Activated naive CD8-positive, alpha-beta T cell treated with anti-CD3 and anti-CD28 coated beads, Interleukin-2, amount 50 U/mL, for 24 hours (primary cell): ENCODE data around the gene MRPL16.
"Not testable (repeated sequence)": the region's sequence is repeated elsewhere in the genome, so short reads cannot be mapped to it uniquely, and the experiment has no call there.

Experiments
- ATAC-seq: fragments of 150-1000 bp; cut with Tn5 transposase; one replicate; pipeline ENCODE4 v1.10.0; 2021
- DNase-seq: peaks from one replicate; pipeline ENCODE4 v3.0.0; 2021
- H3K27ac Mint-ChIP-seq: one replicate; pipeline ENCODE4 v1.8.0; 2021; ENCODE audit warnings: mild to moderate bottlenecking, mixed read lengths
- H3K27me3 Mint-ChIP-seq: one replicate; pipeline ENCODE4 v1.8.0; 2021; ENCODE audit warnings: mixed read lengths
- H3K36me3 Mint-ChIP-seq: one replicate; pipeline ENCODE4 v1.8.0; 2021; ENCODE audit warnings: low read depth, mixed read lengths
- H3K4me1 Mint-ChIP-seq: one replicate; pipeline ENCODE4 v1.8.0; 2021; ENCODE audit warnings: mixed read lengths
- H3K4me3 Mint-ChIP-seq: one replicate; pipeline ENCODE4 v1.8.0; 2021; ENCODE audit warnings: mild to moderate bottlenecking, moderate library complexity, mixed read lengths
- H3K9me3 Mint-ChIP-seq: one replicate; pipeline ENCODE4 v1.8.0; 2021; ENCODE audit warnings: mixed read lengths

MRPL16 gene

DNA sequence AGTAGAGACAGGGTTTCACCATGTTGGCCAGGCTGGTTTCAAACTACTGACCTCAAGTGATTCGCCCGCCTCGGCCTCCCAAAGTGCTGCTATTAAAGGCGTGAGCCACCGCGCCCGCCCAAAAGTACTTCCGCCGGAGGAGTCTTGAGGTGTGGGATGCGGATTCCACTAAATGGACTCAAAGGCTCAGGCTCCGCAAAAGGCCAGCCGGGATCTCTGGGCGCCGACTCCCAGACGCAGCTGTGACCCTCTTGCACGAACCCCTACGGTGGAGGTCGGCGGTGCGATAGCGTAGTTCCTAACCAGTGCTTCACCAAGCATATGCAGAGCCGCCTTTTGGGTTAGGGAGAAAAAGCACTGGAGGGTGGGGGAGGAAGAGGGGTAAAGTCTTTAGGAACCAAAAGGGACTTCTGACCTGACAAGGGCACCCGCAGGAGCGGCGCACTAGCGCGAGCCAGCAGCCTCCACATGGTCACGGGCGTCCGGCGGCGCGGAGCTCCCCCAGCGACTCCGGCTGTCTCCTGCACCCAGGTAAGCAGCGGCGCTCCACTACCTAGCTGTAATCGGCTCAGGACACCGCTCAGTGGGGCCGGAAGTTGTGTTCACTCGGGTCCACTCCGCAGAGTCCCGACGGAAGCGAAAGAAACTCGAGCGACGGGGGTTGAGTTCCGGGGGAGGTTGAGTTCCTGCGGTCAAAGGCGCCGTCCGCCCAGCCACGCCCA is at the start of gene MRPL16:
TSS of gene MRPL16 (minus strand) at position 590 of the 722 bp plus-strand sequence. CDS start at position 470, 120 bp downstream.
- peak within 1 kb of the TSS; percentile 87 for H3K27ac Mint-ChIP-seq
- H3K4me1 Mint-ChIP-seq = peaks cover 26% of the 10 kb centered on the region
- H3K4me3 Mint-ChIP-seq = peak within 1 kb of the TSS; percentile 92
- H3K9me3 Mint-ChIP-seq = peaks cover 4% of the 10 kb centered on the region
- ATAC-seq (peak; percentile 99), DNase-seq (peak; percentile 90)
- peaks cover 21% of the 10 kb centered on the region for H3K36me3 Mint-ChIP-seq
- no peaks in the 10 kb centered on the region for H3K27me3 Mint-ChIP-seq

- DNase-seq = no peak
- no peak for ATAC-seq
- H3K27ac Mint-ChIP-seq = no peak overlapping the region
- H3K9me3 Mint-ChIP-seq = no peaks in the 10 kb centered on the region
- no peak overlapping the region for H3K4me3 Mint-ChIP-seq
- peaks cover 14% of the 10 kb centered on the region for H3K27me3 Mint-ChIP-seq
- H3K36me3 Mint-ChIP-seq = no peaks in the 10 kb centered on the region
- peaks cover 34% of the 10 kb centered on the region for H3K4me1 Mint-ChIP-seq
These were observed 49.1 kb upstream of the MRPL16 start for GRCh38 chr11:59859673-59860072.

DNA sequence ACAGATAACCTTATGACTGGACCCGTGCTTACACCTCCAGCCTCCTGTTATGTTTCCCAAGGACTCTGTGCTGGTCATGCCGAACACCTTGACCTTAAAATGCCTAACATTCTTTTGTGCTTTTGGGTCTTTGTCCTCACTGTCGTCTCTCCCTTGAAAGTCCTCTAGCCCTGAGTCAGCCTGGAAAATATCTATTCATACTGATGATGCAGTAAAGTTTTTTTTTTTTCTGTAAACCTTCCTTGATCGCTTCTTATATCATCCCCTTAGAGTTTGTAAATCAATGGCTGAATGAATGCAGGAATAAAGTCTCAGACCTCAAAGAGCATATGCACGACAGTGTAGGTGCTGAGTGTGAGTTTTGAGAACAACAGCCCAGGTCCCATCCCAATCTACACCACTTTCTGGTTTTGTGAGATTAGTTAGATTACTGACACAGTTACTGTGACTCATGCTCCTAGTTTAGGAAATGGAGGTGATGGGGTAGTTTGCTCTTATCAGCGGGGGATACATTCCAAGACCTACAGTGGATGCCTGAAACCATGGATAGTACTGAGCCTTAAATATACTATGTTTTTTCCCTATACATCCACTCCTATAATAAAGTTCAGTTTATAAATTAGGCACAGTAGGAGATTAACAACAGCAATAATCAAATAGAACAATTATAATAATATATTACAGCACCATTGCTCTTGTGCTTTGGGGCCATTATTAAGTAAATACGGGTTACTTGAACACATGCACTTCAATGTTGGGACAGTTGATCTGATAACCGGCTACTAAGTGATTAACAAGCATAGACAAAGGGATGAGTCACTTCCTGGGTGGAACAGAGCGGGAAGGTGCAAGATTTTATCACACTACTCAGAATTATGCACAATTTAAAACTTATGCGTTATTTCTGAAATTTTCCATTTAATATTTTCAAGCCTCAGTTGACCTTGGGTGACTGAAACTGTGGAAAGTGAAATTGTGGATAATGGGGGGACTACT is 47.2 kb upstream of the MRPL16 start:
- Mint-ChIP-seq H3K27ac (peak overlapping the region; percentile 75), H3K4me1 (peaks cover 30% of the 10 kb centered on the region), H3K27me3 (peaks cover 16% of the 10 kb centered on the region), H3K36me3 (no peaks in the 10 kb centered on the region), H3K9me3 (no peaks in the 10 kb centered on the region), H3K4me3 (peak overlapping the region; percentile 4)
- DNase-seq (no peak), ATAC-seq (peak; percentile 82)

DNA sequence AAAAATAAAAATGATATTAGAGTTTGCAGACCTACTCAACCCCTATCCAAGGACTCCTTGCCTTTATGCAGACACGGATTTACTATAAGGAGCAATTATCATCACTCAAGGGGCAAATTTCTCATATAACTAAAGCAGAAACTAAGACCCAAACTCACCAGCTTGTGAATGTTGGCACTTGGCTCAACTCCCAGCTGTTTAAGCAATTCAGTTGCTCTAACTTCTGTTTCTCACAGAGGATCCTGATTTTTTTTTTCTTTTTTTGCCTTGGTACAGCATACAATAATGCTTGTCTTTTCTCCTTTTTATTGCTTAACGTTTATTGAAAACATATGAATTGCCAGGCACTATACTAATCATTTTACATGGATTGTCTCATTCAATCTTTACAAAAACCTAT is 44.3 kb upstream of the MRPL16 start:
- DNase-seq = no peak
- H3K27ac Mint-ChIP-seq = no peak overlapping the region
- H3K27me3 Mint-ChIP-seq = peaks cover 7% of the 10 kb centered on the region
- H3K36me3 Mint-ChIP-seq = no peaks in the 10 kb centered on the region
- peaks cover 30% of the 10 kb centered on the region for H3K4me1 Mint-ChIP-seq
- ATAC-seq = no peak
- H3K4me3 Mint-ChIP-seq = no peak overlapping the region
- H3K9me3 Mint-ChIP-seq = peaks cover 3% of the 10 kb centered on the region

GRCh38 chr11:59851416-59851815 is 40.8 kb upstream of the MRPL16 start:
- H3K36me3 Mint-ChIP-seq, H3K4me3 Mint-ChIP-seq, H3K9me3 Mint-ChIP-seq, H3K4me1 Mint-ChIP-seq, ATAC-seq, DNase-seq, H3K27ac Mint-ChIP-seq, H3K27me3 Mint-ChIP-seq: not testable (repeated sequence)

DNA sequence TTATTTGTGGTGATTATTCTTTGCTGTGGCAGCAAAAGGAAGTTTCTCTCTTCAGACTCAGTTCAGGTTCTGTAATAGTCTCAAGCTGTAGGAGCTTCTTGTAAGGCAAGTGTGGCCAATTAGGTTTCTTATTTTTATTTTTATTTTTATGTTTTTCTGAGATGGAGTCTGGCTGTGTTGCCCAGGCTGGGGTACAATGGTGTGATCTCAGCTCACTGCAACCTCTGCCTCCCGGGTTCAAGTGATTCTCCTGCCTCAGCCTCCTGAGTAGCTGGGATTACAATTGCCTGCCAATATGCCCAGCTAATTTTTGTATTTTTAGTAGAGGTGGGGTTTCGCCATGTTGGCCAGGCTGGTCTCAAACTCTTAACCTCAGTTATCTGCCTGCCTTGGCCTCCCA is 39.0 kb upstream of the MRPL16 start:
- not testable (repeated sequence) for H3K27me3 Mint-ChIP-seq, H3K36me3 Mint-ChIP-seq, H3K27ac Mint-ChIP-seq, H3K4me1 Mint-ChIP-seq, DNase-seq, H3K9me3 Mint-ChIP-seq, H3K4me3 Mint-ChIP-seq, ATAC-seq

DNA sequence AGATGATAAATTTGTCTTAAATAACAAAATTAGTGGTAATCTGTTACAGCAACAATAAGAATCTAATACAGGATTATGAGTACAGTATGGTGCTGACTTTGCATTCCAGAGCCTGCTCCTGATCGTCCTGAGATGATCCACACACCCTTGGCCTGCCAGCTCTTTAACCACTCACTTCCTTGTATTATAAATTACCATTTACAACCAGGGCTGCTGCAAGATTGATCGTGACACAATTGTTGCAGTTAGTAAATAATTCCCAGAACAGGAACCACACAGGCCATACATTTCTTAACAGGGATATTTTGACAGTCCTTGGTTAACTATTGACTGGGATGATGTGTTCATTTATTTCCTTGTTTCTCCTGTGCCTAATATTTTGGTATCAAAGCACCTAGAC is 38.6 kb upstream of the MRPL16 start:
- ATAC-seq (no peak), DNase-seq (no peak)
- H3K36me3 Mint-ChIP-seq = no peaks in the 10 kb centered on the region
- H3K9me3 Mint-ChIP-seq = peaks cover 3% of the 10 kb centered on the region
- H3K27ac Mint-ChIP-seq = no peak overlapping the region
- no peaks in the 10 kb centered on the region for H3K4me1 Mint-ChIP-seq
- no peak overlapping the region for H3K4me3 Mint-ChIP-seq
- H3K27me3 Mint-ChIP-seq = peaks cover 3% of the 10 kb centered on the region

DNA sequence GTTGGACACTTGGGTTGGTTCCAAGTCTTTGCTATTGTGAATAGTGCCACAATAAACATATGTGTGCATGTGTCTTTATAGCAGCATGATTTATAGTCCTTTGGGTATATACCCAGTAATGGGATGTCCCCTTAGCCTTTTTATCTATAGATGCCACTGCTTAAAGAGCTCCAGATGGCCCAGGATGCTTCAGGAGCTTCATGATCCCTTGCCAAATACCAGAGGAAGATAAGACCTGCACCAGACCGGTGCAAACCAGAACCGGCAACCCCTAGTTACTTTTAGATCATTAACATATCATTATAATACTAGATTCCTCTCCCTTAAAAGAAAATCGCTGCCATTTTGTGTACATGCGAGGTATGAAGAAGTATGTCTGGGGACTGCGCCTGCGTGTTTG is 37.9 kb upstream of the MRPL16 start:
- not testable (repeated sequence) for H3K36me3 Mint-ChIP-seq, H3K27ac Mint-ChIP-seq, H3K27me3 Mint-ChIP-seq, H3K4me1 Mint-ChIP-seq, H3K9me3 Mint-ChIP-seq, H3K4me3 Mint-ChIP-seq, DNase-seq, ATAC-seq

GRCh38 chr11:59847626-59848025 is 37.0 kb upstream of the MRPL16 start:
- Mint-ChIP-seq H3K4me1 (no peaks in the 10 kb centered on the region), H3K27me3 (peaks cover 5% of the 10 kb centered on the region), H3K9me3 (peaks cover 3% of the 10 kb centered on the region), H3K4me3 (no peak overlapping the region), H3K36me3 (no peaks in the 10 kb centered on the region), H3K27ac (no peak overlapping the region)
- DNase-seq (no peak), ATAC-seq (no peak)

DNA sequence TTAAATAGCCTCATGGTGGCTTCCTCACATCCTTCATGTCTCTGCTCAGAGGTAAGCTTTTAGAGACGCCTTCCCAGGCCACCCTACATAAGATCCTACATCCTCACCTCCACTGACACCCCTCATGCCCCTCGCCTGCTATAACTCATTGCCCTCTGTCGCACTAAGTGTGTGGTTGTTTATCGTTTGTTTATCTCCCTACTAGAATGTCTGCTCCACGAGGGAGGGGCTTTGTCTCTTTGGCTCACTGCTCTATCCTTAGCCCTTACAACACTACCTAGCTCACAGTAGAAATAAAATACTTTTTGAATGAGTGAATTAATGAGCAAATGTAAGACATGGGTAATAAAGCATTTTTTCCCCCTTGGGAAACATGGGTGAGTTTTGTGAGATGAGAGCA is 36.0 kb upstream of the MRPL16 start:
- no peaks in the 10 kb centered on the region for H3K4me1 Mint-ChIP-seq
- DNase-seq (no peak), ATAC-seq (no peak)
- H3K27me3 Mint-ChIP-seq = peaks cover 5% of the 10 kb centered on the region
- H3K4me3 Mint-ChIP-seq = no peak overlapping the region
- H3K36me3 Mint-ChIP-seq = no peaks in the 10 kb centered on the region
- H3K27ac Mint-ChIP-seq = no peak overlapping the region
- peaks cover 3% of the 10 kb centered on the region for H3K9me3 Mint-ChIP-seq

DNA sequence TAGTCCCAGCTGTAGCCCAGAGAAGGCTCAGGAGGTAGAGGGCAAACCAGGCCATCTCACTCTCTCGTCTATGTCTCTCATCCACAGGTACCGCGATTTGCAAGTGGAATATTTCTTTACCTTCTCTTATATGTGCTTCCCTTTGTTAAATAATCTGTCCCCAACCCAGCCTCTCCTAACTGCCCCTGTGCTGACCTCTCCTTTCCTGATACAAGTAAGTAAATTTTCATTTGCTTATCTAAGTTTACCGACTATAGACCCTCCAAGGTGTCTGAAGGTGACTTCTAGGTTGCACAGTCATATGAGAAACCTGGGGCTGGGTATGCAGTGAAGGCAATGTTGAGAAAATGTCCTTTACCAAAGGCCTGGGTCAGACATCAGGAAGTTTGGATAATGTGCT is 34.8 kb upstream of the MRPL16 start, which contains the start of gene CBLIF:
TSS of gene CBLIF (minus strand) at position 101 of the 400 bp plus-strand sequence. CDS start at position 55, 46 bp downstream.
- no peaks in the 10 kb centered on the region for H3K9me3 Mint-ChIP-seq
- H3K27ac Mint-ChIP-seq = no peak within 1 kb of the TSS
- H3K4me1 Mint-ChIP-seq = no peaks in the 10 kb centered on the region
- peaks cover 5% of the 10 kb centered on the region for H3K27me3 Mint-ChIP-seq
- H3K4me3 Mint-ChIP-seq = no peak within 1 kb of the TSS
- no peaks in the 10 kb centered on the region for H3K36me3 Mint-ChIP-seq
- ATAC-seq (no peak), DNase-seq (no peak)

DNA sequence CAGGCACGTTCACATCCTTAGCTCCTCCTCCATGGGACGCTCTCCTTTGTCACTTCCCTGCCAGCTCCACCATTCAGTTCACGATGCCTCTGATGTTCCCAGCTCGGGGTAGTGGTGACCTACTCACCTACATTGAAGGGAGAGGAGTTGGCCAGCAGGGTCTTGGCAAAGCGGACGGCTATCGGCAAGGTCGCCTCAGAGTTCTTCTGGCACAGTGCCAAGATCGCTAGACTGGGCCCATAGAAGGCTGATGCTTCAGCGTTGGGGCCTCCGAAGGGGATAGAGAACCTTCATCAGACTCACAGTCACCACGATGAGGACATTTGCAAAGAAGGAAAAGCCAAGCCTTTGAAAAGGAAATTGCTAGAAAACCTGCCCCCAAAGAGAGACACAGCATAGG is 31.7 kb upstream of the MRPL16 start:
- no peaks in the 10 kb centered on the region for H3K36me3 Mint-ChIP-seq
- ATAC-seq (no peak), DNase-seq (no peak)
- H3K4me3 Mint-ChIP-seq = no peak overlapping the region
- H3K27ac Mint-ChIP-seq = no peak overlapping the region
- no peaks in the 10 kb centered on the region for H3K9me3 Mint-ChIP-seq
- peaks cover 5% of the 10 kb centered on the region for H3K27me3 Mint-ChIP-seq
- no peaks in the 10 kb centered on the region for H3K4me1 Mint-ChIP-seq

DNA sequence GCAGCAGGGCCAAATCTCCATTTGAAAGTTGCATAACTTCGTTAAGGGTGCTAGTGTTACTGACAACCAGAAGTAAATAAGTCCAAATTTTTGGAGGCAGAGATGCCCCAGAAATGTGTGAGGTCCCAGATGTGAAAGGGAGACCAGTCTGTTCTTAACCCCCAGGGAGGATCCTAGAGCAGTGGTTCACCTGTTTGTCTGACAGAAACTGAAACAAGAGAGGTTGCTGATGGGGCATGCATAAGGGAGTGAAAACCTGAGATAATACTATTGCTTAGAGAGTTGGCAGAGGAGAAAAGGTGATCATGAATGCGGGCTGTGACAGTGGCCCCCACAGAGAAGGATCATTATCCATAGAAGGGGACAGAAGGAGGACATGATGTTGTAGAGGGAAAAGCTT is 30.9 kb upstream of the MRPL16 start:
- DNase-seq (no peak), ATAC-seq (no peak)
- Mint-ChIP-seq H3K4me1 (no peaks in the 10 kb centered on the region), H3K27me3 (peaks cover 5% of the 10 kb centered on the region), H3K9me3 (no peaks in the 10 kb centered on the region), H3K4me3 (no peak overlapping the region), H3K27ac (no peak overlapping the region), H3K36me3 (no peaks in the 10 kb centered on the region)

DNA sequence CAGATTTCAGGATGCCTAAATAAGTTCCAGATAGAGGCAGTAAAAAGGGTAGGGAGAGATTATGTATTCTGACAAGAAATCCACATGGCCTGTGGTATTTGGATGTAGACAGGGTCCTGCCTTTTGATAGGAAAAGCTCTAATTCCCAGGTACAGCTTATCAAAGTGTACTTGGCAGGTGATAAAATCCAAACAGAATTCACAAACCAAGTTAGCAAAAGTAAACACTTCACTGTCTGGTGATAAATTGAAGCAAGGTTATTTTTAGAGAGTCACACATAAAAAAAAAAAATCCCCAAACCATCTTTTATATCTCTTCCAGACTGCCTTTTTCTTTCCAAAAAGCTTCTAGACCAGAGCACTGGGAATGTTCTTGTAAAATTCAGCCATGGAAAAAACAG is 29.0 kb upstream of the MRPL16 start:
- H3K4me3 Mint-ChIP-seq = no peak overlapping the region
- no peaks in the 10 kb centered on the region for H3K36me3 Mint-ChIP-seq
- H3K27me3 Mint-ChIP-seq = peaks cover 2% of the 10 kb centered on the region
- DNase-seq (no peak), ATAC-seq (no peak)
- H3K27ac Mint-ChIP-seq = no peak overlapping the region
- no peaks in the 10 kb centered on the region for H3K4me1 Mint-ChIP-seq
- H3K9me3 Mint-ChIP-seq = no peaks in the 10 kb centered on the region

DNA sequence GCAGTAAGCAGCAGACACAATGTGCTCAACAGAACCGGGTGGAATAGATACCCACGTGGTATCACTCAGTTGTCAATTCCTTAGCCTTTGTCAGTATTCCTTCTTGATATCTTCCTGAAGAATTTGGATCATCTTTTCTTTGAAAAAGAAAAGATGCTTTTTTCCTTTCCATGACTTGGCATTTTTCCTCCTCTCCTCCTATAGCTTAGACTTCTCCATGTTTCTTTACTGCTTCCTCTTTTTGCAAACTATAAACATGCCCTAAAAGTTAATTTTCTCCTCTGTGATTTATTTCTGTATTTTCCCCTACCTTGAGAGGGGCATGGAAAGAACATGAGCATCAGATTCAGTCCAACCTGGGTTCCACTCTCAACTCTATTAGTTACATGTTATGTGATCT is 23.0 kb upstream of the MRPL16 start:
- H3K4me3 Mint-ChIP-seq = no peak overlapping the region
- no peaks in the 10 kb centered on the region for H3K36me3 Mint-ChIP-seq
- H3K9me3 Mint-ChIP-seq = no peaks in the 10 kb centered on the region
- no peak for DNase-seq
- no peak overlapping the region for H3K27ac Mint-ChIP-seq
- ATAC-seq = no peak
- no peaks in the 10 kb centered on the region for H3K27me3 Mint-ChIP-seq
- peaks cover 6% of the 10 kb centered on the region for H3K4me1 Mint-ChIP-seq
